Suppressor macrophage treated with lipopolysaccharide for 4 hours (primary cell): ENCODE results near the gene CD7.
A peak's percentile ranks its signal among the peaks of the same experiment; 100 is the strongest.
"Not testable (repeated sequence)": the region's sequence is repeated elsewhere in the genome, so short reads cannot be mapped to it uniquely, and the experiment has no call there.

Experiments
- DNase-seq: peaks from one replicate; pipeline ENCODE4 v3.0.0-alpha.2; 2020

The CD7 gene

DNA sequence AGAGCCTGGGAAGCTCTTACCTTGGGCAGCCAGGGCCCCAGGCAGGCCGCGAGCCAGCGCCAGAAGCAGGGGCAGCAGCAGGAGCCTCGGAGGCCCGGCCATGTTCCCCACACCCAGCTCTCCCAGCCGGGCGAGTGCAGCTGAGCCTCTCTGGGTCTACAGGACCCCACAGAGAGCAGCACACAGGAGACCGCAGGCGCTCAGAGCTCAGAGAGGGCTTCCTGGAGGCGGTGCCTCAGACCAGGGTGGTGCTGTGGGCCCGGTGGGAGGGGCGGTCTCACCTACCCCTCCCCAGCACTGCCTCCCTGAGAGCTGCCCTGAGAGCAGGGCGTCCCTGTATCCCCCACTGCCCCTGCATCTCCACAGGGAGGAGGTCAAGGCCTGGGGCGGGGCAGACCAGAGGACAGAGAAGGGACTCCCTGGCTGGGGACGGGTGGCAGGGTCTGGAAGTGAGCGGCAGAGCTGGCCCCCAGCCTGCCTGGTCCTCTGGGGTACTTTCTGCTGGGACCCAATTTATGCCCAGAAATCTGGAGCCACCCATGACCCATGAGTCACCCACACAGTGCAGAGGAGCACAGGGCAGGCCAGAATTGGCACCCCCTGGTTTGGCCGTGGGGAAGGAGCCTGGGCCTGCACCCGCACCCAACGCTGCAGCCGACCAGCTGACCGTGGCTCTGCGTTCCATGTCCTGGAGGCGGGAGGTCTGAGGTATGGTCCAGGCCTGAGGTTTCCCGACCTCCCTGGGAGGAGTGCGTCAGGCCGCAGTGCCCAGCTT, at the start of gene CD7:
TSS of gene CD7 (minus strand) at position 215 of the 775 bp plus-strand sequence. CDS start at position 102, 113 bp downstream.
- no peak for DNase-seq

DNA sequence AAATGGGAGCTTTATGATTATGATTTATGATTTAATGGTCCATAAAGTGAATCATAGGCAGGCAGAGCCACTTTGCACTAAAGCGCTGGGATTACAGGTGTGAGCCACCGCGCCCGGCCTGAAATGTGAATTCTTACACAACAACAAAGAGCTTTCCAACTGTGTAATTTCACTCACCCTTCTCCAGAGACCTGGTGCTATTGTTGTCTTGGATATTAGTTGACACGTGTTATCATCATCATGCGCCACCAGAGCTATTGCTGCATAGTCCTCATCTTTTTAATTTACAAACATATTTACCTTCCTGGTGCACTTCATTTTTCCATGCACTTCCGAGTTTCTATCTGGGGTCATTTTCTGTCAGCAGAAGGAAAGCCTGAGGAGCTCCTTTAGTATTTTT, 49.3 kb upstream of the CD7 start:
- DNase-seq: no peak

DNA sequence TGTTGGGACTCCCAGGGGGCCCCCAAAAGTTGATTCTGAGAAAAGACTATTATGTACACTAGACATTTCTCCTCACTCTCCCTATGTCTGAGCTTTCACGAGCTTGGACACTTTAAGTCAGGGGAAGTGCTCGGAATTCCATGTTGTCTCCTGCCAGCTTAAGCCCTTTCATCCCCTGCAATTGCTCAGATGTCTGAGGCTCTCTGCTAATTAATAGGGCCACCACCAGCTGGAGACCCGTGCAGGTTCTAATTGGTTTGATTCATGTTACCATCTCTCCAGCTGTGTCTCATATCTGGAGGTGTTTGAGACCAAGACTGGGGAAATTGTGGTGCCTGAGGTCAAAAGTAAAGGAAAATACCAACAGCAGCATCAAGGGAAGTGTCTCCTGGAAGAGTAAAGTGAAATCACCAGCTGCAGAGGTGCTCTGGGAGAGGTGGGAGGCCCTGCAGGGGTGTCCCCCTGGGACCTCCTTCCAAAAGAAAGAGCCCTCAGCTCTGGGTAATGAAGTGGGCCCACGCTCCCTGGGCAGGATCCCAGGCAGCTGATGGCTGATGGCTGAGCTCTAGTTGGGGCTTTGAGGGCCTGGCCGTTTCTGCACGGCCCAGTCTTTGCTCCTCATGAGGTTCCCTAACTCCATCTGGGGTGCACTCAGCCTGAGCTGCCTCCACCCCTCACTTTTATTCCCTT, 48.3 kb upstream of the CD7 start:
- no peak for DNase-seq

DNA sequence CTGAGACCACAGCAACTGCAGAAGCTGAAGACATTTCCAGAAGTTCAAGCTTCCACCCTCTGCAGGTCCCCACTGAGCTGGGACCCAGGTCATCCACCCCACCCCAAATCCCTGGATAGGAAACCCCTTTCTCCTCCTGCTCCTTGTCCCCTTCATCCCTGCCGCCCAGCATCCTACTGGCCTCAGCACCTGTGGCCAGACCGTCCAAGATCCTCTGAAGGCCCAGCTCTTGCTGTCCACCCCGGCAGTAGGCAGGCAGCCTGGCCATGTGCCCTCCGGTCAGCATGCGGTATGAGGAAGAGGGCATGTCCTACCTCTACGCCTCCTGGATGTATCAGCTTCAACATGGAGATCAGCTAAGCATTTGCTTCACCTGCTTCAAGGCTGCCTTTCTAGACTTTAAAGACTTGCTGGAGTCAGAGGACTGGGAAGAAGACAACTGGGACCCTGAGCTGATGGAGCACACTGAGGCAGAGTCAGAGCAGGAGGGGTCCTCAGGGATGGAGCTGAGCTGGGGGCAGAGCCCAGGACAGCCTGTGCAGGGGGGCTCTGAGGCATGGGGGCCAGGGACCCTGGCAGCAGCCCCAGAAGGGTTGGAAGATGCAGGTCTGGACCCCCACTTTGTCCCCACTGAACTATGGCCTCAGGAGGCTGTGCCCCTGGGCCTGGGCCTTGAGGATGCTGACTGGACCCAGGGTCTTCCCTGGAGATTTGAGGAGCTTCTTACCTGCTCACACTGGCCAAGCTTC, 44.7 kb upstream of the CD7 start:
- DNase-seq: no peak

DNA sequence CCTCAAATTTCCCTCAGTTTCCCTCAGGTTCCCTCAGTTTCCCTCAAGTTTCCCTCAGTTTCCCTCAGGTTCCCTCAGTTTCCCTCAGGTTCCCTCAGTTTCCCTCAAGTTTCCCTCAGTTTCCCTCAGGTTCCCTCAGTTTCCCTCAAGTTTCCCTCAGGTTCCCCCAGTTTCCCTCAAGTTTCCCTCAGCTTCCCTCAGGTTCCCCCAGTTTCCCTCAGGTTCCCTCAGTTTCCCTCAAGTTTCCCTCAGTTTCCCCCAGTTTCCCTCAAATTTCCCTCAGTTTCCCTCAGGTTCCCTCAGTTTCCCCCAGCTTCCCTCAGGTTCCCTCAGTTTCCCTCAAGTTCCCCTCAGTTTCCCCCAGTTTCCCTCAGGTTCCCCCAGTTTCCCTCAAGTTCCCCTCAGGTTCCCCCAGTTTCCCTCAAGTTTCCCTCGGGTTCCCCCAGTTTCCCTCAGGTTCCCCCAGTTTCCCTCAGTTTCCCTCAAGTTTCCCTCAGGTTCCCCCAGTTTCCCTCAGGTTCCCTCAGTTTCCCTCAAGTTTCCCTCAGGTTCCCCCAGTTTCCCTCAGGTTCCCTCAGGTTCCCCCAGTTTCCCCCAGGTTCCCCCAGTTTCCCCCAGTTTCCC, 42.2 kb upstream of the CD7 start:
- DNase-seq: not testable (repeated sequence)

DNA sequence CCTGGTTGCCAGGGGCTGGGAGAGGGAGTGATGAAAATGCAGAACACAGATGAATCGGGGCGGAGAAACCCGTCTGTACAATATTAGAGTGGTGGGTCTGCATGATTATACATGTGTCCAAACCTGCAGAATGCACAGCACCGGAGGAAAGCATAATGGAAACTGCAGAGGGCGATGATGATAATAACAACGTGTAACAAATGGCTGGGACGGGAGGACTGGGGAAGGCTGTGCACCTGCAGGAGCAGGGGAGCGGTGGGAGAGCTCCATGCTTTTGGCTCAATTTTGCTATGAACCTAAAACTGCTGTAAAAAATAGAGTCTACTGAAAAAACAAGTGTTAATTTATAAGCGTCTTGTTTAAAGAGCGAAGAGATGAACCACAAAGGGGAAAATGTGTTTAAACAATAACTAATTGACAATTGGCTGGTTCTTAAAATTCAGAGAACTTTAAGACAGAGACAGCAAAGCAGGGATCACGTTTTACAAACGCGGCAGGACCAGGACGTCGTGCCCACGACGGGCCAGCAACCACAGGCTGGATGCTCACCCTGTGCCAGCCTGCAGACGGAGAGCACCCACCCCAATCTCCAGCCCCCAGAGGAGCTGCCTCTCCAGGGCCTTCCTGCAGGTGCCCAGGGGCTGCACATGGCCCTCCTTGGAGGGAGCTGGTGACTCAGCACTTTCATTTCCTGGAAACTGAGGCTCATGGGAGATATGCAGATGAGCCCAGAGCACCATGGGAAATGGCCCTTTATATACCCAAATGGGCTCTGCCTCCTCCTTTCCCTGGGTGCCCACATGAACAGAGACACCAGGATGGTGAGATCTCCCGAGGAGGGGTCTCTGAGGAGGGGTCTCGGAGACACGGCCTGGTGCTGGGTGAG, 41.3 kb upstream of the CD7 start, which contains the start of gene TEX19:
TSS of gene TEX19 (plus strand) at position 783 of the 886 bp plus-strand sequence. CDS start 2,904 bp downstream, outside the sequence.
- DNase-seq: no peak

DNA sequence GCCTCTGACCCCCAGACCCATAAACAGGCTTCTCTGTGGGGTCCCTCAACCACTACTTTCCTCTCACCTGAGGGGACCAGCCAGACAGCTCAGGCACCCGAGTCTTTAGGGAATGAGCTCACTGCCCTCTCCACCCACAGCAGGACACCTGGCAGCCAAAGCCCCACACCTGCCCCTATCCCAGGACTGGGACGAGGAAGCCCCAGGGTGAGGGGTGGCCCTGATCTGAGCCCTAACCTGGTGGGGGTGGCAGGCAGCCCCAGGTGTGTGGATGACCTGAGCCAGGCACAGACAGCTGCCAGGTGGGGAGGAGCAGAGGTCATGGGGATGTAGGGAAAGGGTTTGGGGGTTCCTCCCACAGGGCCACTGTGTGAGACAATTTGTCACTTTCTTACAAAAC, 40.0 kb upstream of the CD7 start:
- no peak for DNase-seq

DNA sequence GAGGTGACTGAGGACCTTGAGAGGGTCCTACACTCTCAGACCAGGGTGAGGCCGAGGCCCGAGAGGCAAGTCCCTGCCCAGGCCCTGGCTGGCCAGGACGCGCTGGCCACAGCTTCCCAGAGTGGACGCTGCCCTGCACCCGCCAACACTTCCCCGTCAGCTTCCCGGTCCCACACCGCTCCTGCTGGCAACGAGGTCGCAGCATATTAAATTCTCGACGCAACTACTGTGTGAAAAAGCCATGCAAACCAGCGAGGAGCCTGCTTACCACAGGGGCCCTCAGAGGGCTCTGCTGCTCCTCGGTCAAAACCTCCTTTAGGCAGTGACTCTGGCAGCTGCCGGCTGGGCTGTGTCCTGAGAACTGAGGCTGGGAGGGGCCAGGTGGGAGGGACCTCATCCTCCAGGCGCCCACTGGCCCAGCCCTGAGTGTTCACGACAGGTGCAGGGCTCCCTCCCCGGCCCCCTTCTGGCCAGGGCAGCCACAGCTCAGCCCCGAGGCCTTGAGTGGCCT, 39.5 kb upstream of the CD7 start:
- no peak for DNase-seq

DNA sequence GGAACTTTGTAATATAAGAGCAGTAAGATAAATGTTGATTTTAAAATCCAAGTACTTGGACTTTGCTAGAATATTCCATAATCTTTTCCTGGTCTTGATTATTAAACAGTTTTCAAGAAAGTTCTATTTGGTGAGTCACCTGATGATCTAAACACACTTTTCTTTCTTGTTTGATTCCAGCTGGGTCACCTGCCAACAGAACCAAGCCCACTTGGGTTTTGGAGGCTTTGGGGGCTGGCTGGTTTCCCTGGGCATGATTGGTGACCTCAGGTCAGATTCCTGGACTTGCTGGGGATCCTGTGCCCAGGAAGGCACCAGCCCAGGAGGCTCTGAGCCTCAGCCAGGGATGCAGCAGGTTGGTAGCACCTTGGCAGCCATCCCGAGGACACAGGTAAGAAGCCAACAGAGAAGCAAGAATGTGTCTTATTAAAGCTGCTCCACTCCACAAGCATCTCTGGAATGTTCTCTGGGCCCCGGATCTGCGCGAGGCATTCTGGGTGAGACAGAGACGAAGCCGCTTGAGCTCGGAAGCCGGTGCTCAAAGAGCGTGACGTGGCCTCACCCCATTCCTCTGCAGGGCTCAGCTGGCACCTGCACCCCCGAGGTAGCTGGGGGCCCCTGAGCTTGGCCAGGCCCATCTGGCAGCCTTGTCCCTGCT, 38.5 kb upstream of the CD7 start:
- no peak for DNase-seq

DNA sequence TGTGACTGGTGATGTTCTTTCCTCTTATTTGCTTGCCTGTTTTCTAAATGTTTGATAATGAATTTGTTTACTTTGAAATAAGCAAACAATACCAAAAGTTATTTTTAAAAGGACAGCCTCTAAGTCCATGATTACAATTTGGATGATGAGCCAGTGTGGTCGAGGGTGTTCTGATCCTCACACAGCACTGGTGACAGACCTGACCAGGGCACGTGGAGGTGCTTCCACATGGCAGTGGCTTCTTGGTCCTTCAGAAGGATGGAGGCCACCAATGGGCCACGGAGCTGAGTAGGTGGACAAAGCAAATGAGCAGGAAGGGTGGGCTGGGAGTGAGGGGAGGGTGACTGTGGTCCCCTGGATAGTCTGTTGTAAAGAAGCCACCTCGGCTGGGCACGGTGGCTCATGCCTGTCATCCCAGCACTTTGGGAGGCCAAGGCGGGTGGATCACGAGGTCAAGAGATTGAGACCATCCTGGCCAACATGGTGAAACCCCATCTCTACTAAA, 37.4 kb upstream of the CD7 start:
- no peak for DNase-seq

DNA sequence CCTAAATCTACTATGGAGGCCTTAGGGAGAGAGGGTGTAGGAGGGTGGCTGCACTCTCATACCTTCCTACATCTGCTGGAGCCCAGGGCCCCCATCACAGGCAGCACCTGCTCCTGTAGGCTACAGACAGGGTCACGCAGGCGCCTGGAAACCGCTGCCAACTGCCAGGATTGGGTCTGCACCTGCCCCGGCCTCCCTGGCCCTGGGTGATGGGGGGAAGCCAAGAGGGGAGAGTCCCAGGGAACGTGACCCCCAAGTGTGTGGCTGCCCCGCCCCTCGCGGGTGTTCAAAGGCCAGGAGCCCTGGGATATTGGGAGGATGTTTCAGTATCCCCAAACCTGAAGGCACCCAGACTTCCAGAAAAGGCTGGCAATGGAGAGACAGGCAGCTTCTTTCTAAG, 36.1 kb upstream of the CD7 start:
- no peak for DNase-seq

DNA sequence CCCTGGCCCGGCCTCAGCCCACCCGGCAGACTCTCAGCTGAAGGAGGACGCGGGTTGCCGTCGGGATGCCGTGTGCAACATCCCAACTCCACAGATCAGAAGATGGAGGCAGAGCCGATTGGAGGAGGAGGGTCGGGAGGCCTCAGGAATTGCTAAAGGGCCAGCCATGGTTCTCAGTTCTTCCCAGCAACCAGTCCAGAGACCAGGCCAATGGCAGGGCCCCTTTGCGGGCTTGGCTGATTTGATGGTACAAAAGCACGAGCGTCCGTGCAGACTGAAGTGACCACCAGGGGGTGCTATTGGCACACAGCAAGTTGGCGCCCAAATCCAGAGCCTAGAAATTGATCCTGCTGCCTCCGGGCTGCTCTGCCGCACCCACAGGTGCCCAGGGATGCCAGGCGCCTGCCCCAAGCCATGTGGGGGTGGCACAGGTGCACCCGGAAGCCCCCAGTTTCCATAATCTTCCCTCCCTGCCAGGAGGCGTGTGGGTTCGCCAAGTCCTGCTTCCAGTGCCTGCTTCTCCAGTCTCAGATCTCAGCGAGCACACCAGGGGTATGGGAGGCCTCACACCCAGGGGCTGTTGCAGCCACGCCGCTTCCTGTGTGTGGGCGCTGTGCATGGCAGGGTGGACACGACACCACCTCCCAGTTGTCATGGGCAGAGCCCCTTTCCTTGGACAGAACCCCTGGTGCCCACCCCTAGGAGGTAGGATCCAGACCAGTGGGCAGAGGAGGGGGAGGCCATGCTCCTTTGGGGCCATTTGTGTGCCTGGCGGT, 34.5 kb upstream of the CD7 start:
- peak; percentile 93 for DNase-seq

DNA sequence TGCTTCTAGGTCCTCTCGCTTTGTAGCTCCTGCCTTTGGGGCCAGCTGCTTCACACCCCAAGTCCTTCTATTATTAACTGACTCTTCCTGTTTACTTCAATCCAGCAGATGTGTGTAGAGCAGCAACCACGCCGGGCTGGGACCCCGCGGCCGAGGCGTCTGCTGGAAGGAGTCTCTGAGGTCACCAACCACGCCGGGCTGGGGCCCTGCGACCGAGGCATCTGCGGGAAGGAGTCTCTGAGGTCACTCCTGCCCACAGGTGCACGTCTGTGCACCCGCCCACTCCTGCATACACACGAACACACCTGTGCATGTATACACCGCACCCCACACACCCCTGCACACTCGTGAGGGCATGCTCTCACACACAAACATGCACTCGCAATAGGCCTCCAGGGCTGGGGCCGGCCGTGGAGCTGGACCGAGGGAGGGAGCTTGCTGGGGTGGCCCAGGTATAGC, 33.9 kb upstream of the CD7 start:
- DNase-seq: no peak

DNA sequence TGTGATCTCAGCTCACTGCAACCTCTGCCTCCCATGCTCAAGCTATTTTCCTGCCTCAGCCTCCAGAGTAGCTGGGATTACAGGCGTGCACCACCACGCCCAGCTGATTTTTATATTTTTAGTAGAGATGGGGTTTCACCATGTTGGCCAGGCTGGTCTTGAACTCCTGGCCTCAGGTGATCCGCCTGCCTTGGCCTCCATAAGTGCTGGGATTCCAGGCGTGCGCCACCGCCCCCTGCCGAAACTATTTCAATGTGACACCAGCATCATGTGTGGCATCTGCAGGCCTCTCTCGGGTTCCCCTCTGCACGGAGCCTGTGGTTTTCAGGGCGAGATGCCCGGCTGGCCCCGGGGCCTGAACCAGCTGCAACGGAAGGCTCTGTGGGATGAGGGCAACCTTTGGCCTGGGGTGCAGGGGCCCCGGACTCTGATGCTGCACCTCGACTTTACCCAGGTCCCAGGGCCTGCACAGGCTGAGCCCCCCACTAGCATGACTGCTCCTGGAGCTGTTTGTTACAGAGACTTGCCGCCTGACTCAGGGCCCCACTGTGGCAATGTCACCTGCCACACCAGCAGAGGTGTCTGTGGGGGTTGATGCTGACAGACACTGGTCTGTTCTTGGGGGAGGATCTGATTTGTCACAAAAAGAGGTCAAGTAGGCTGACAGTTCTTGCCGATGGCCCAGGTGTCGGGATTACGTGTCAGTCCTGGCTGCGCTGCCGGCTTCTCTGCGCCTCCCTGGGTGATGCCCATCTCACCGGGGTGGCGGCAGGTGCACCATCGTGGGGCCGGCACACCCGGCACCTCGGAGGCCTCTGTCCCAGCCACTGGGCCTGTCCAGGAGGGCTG, 33.0 kb upstream of the CD7 start:
- peak; percentile 42 for DNase-seq

DNA sequence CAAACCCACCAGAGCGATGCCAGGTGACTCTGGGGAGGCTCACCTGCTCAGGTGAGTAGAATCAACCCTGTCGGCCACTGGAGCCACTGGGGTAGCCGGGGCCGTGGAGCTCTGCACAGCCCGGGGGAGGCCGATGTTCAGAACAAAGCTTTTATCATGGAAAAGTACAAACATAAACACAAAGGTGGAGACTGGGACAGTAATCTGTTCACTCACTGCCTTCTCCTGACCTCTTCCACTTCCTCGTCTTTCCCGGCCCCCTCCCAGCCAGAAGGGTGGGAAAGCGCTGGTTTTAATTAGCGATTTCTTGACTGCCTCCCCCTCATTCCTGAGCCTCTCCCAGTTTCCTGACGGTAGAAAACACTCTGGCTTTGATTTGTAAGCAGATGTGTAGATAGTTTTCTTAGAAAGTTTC, 31.9 kb upstream of the CD7 start:
- no peak for DNase-seq

DNA sequence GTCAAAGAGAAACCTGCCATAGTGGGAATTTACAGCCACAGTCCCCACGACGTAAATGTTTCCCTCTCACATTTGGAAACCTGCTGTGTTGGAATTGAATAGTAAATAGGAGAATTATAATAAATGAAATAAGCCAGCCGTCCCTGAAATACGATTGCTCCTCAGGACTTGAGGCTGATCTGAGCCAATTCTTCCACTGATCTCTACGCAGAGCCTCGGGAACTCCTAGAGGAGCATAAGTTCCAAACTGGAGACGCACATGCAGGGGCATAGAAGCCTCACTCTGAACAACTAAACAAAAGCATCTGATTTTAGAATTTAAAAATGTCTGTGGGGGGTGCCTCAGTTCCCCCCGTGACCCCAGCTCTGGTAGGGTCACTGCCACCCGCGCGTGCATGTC, 31.5 kb upstream of the CD7 start:
- DNase-seq: no peak

DNA sequence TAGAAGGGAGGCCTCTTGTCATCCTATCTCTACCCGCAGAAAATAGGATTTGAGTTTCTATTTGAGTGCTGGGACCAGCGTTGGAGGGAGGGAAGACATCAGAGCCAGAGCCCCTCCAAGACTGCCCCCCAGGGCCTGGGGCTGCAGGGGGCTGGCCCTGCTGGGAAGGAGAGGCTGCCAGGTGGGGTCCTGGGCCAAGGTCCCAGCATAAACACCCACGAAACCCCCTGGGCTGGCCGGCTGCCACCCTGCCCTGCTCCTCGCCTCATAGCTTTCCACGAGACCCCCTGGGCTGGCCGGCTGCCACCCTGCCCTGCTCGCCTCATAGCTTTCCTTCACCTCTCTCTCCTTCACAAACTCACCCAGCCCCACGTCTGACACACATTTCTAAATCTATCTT, 31.0 kb upstream of the CD7 start:
- no peak for DNase-seq

DNA sequence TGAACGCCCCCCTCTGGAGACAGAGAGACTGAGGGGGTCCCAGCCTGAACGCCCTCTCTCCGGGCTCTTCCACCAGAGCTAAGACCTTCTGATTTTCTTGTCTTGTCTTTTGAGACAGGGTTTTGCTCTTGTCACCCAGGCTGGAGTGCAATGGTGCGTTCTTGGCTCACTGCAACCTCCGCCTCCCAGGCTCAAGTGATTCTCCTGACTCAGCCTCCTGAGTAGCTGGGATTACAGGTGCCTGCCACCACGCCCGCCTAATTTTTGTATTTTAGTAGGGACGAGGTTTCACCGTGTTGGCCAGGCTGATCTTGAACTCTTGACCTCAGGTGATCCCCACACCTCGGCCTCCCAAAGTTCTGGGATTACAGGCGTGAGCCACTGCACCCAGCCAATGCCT, 30.6 kb upstream of the CD7 start:
- DNase-seq: not testable (repeated sequence)
